ENCODE results near the gene KISS1R. TPM values are rescaled to one million over a fixed set of nuclear protein-coding genes. Genes with fewer than 3 reads are reported as not detected.

Gene KISS1R
- polyA plus RNA-seq, 1 donor, result 0.25 TPM

DNA sequence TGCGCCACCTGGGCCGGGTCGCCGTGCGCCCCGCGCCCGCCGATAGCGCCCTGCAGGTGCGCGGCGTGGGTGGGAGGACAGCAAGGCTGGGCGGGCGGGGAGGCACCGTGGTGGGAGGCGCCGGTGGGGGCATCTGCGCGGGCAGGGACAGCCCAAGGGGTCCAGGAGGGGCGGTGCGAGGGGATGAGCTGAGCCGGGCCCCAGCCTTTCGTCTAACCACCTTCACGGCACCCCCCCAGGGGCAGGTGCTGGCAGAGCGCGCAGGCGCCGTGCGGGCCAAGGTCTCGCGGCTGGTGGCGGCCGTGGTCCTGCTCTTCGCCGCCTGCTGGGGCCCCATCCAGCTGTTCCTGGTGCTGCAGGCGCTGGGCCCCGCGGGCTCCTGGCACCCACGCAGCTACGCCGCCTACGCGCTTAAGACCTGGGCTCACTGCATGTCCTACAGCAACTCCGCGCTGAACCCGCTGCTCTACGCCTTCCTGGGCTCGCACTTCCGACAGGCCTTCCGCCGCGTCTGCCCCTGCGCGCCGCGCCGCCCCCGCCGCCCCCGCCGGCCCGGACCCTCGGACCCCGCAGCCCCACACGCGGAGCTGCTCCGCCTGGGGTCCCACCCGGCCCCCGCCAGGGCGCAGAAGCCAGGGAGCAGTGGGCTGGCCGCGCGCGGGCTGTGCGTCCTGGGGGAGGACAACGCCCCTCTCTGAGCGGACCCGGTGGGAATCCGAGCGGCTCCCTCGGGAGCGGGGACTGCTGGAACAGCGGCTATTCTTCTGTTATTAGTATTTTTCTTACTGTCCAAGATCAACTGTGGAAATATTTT, 3.1 kb downstream of the KISS1R start:
- DNase-seq, result no peak

DNA sequence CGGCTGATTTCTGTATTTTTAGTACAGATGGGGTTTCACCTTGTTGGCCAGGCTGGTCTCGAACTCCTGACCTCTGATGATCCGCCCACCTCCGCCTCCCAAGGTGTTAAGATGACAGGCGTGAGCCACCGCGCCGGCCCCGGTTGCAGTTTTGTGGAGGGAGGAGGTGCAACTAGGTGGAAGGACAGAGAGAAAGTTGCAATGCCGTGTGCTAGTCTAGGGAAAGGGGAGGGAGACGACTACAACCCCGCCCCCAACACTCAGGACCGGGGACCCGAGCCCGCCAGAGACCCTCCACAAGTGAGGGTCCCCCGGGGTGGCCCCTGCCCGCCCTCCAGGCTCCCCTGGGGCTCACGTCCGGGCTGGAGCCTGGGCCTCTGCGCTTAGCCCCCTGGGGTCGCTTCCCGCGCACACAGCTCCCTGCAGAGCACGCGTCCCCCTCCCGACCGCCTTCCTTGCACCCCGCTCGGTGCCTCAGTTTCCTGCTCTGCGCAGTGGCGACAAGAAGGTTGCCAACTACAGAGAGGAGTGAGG, 7.5 kb downstream of the KISS1R start:
- no peak for DNase-seq

GRCh38 chr19:925087-925525, 8.0 kb downstream of the KISS1R start:
- DNase-seq, result no peak

DNA sequence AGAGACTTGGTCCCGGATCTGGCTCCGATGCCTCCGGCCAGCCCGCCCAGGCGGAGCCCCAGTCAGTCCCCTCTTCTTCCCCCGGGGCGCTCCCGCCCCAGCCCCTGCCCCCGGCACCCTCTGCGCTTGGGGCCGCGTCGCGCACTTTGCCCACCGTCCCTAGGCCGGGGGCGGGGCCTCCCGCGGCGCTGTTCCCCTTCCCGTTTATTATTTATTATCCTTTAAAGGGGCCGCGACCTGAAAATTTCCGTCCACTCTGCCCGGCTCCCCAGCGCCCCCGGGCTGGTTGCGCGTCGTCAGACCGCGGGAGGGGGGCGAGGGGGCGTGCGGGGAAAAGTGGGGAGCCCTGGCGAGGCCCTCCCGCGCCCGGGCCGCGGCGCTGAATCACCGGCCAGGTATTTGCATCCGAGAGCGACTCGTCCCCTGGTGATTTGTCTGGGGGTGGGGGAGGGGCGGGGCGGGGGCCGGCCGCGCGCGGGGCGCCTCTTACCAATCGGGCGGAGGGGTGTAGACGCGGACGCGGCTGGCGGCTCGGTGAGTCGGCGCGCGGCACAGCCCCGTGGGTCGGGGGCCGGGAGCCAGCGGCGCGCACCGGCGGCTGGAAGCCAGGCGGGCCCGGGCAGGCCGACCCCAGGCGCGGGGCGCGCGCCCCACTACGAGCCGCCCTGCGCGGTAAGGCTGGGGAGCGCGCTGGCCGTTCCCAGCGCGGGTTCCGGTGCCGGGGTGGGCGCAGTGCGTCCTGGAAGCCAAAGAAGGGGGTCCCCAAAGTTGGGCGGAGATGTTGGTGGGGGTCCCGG, 8.6 kb downstream of the KISS1R start, which contains the start of gene ARID3A:
ARID3A (plus strand) TSS at position 510 of the 797 bp plus-strand sequence. CDS start 3,494 bp downstream, outside the sequence.
- DNase-seq, result peak; percentile 90

GRCh38 chr19:926323-926588, 9.1 kb downstream of the KISS1R start:
- no peak for DNase-seq

GRCh38 chr19:926589-927350, 9.6 kb downstream of the KISS1R start:
- no peak for DNase-seq

DNA sequence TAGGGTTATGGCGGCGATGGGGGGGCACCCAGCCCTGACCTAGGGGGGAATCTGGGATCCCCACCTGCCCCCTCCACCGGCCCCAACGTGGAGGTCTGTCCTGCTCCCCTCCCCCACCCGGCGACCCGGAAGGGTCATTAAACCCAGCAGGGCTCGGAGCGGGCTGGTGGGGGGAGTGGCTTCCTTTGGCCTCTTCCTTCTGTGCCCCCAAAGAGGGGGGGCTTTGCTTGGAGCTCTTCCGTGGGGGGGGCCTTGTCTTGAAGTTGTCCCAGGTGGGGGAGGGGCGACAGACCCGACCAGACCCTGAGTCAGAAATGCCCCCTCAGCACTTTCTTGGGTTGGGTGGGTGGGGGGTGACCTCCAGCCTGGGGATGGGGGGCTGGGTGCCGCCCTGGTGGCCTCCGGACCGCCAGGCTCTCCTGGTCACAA, 10.2 kb downstream of the KISS1R start:
- no peak for DNase-seq

GRCh38 chr19:927780-928401, 10.8 kb downstream of the KISS1R start:
- DNase-seq, result no peak

GRCh38 chr19:928471-929202, 11.5 kb downstream of the KISS1R start:
- no peak for DNase-seq

DNA sequence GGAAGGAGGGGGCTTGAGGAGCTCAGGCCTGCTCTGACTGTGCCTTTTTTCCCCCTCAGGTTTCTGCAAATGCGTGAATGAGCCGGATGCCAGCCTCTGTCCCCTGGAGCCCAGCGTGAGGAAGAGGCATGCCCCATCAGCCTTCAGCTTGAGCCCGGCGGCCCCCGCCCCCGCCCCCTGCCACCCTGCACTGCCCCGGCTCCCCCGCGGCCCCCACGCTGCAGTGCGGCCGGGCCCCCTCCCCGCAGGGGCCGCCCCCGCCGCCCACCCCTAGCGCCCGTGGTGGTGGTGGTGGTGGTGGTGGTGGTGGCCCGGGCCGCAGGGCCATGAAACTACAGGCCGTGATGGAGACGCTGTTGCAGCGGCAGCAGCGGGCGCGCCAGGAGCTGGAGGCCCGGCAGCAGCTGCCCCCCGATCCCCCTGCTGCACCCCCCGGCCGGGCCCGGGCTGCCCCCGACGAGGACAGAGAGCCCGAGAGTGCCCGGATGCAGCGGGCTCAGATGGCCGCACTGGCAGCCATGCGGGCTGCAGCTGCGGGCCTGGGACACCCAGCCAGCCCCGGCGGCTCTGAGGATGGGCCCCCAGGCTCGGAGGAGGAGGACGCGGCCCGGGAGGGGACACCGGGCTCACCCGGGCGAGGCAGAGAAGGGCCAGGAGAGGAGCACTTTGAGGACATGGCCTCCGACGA, 12.2 kb downstream of the KISS1R start:
- no peak for DNase-seq

GRCh38 chr19:929891-930258, 12.7 kb downstream of the KISS1R start:
- DNase-seq, result no peak

DNA sequence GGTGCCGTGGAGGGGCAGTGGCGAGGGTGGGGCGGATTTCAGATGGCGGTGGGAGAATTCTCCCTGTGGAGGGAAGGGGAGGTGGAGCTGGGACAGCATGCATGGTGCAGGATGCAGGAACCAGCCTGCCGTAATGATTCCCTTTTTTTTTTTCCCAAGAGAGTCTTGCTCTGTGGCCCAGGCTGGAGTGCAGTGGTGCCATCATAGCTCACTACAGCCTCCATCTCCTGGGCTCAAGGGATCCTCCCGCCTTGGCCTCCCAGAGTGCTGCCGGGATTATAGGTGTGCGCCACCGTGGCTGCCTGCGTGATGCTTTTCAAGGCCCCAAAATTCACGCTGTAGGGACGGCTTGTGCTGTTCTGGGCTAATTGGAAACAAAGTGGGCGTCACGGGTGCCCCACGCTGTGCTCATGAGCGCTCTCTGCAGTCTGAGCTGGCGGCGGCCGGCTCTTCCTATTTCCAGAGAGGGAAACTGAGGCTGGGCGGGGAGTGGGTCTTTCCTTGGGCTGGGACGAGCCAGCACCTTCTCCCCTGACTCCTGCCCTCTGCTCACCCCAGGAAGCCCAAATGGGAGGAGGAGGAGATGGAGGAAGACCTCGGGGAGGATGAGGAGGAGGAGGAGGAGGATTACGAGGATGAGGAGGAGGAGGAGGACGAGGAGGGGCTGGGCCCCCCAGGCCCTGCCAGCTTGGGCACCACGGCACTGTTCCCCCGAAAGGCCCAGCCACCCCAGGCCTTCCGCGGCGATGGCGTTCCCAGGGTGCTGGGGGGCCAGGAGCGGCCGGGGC, 14.9 kb downstream of the KISS1R start:
- no peak for DNase-seq

GRCh38 chr19:932648-933552, 15.8 kb downstream of the KISS1R start:
- no peak for DNase-seq

- DNase-seq, result no peak
Observed at GRCh38 chr19:933553-933882, 16.4 kb downstream of the KISS1R start.

DNA sequence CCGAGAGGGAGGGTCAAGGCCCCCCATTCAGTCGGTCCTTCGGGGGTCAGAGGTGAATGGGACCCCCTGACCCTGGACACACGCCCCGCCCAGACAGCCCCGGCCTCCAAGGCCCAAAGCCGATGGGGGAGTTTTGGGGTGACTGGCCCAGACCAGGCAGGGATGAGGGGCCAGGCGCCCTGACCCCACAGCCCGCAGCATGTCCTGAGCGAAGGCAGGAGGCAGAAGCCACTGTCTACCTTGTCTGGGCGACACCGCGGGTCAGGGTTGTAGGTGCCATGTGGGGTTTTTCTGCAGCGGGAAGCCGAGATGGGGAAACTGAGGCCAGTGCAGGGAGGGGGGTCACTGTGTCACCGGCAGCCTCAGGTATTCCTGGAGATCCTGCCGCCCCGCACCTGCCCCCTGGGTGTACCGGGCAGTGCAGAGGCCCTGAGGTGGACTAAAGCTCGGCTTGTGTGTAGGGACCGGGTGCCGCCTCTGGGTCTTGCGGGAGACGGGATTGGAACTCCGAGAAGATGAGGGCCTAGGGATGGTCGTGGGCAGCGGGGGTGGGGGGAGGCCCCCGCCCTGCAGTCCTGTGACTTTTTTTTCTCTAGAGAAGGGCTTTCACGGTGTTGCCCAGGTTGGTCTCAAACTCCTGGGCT, 17.2 kb downstream of the KISS1R start:
- no peak for DNase-seq

DNA sequence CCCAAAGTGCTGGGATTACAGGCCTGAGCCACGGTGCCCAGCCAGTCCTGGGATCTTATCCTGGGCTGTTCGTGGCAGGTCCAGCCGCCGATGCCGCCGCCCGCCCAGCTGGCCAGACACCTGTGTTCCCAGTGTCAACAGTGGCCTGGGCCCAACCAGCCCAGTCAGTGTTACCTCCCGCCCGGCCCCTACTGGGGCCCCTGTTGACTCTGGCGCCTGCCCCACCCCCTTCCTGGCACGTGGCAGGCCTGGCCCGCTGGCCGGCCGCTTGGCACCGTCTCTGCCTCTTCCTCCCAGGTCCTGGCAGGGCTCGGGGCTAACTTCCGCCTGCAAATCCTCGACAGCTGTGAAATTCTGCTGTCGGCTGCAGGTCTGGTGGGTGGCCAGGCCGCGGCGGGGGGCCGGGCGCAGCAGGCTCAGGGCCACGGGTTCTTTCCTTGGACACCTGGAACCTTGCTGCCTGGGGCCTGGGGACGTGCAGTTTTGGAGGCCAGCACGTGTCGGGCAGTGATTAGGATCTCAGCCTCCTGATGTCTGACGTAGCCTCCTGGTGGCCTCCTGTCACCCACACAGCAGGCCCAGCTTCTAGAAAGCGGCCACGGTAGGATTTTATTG, 17.8 kb downstream of the KISS1R start:
- no peak for DNase-seq

DNA sequence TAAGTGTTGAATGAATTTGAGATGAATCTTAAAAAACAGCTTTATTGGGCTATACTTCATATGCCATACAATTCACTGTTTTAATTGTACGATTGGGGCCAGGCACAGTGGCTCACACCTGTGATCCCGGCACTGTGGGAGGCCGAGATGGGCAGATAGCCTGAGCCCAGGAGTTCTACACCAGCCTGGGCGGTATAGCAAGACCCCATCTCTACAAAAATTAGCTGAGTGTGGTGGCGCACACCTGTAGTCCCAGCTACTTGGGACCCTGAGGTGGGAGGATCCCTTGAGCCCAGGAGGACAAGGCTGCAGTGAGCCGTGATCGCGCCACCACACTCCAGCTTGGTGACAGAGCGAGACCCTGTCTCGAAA, 19.0 kb downstream of the KISS1R start:
- DNase-seq, result no peak

GRCh38 chr19:937259-937694, 20.1 kb downstream of the KISS1R start:
- DNase-seq, result no peak
